Measurements from ENCODE around the gene ZNF740. TPM values are rescaled to one million over a fixed set of nuclear protein-coding genes. Genes with fewer than 3 reads are reported as not detected.

The ZNF740 gene
- total and polyA plus RNA-seq, 2 of the 8 experiments (the other 6 are each of a cell fraction or from before 2014, with no cell fraction given): 8.2 to 40.0 TPM

DNA sequence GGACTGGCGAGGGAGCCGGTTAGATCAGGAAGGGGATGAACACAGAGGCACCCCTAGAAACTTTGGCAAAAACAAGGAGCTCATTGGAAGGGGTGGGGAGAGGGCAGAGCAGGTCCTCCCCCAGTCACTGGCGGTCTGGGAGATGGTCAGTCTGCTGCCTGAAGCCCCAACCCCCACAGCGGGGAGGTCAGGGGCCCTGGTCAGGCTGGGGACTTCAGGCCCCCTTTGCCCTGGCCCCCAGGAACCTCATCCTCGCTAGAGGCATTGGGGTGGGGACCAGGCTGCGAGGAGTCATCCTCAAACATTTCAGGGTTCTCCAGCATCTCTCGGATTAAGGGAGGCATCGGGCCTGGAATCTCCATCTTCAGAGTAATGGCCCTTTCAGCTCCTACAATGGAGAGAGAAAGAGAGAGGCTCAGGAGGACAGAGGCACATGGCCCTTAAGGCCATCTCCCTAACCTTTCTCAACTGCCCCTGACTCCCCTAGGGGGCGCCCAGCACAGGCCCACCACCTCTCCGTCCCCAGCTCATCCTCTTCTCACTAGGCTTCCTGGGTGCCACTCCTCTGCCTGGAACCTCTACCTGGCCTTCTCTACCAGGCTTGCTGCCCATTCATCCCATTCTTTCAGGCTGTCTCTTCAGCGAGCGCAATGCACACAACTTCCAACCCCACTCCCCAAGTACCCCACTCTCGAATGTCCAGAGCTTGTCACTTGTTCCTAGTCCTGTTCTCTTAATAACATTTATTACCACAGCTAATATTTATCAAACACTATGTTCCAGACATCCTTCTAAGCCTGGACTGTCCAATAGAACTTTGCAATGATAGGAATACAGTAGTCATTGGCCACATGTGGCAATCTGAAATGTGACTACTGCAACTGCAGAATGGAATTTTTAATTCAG is 31.2 kb downstream of the ZNF740 start:
- Histone ChIP-seq H4K91ac (replicated peaks; ENCODE audit: insufficient read length, low read length) (no peak overlapping the region), H3K27ac (ENCODE audit: low read depth, low read length) (no peak overlapping the region), H2BK15ac (ENCODE audit: low read length) (no peak overlapping the region), H2BK20ac (ENCODE audit: low read length) (no peak overlapping the region), H3K79me1 (ENCODE audit: low read depth, low read length) (peaks cover 11% of the 10 kb centered on the region), H3K23ac (ENCODE audit: insufficient read length) (no peak overlapping the region), H2BK5ac (ENCODE audit: low read depth, low read length) (no peak overlapping the region), H3K36me3 (ENCODE audit: control insufficient read depth in 2 of 4, insufficient read depth in 4 of 4, low read length in 3 of 4) (peaks cover 20 to 45% (median 31%) of the 10 kb centered on the region in 4 experiments), H3K56ac (replicated peaks; ENCODE audit: insufficient read length, low read depth, low read length) (no peak overlapping the region), H3K14ac (ENCODE audit: insufficient read length) (no peak overlapping the region), H3K4ac (replicated peaks; ENCODE audit: insufficient read length, low read depth, low read length) (no peak overlapping the region), H3K9ac (replicated peaks in 1 of 4; ENCODE audit: extremely low read depth in 1 of 4, low read depth in 3 of 4, low read length in 3 of 4) (no peak overlapping the region), H3K79me2 (ENCODE audit: control insufficient read depth in 1 of 2, insufficient read depth in 2 of 2, low read length in 2 of 2) (peaks cover 12 to 15% of the 10 kb centered on the region in 2 experiments), H3K4me2 (ENCODE audit: insufficient read depth in 1 of 2, low read depth in 2 of 2, low read length in 2 of 2) (no peak overlapping the region), H4K8ac (ENCODE audit: extremely low read depth, insufficient read depth, low read length) (no peak overlapping the region), H3K27me3 (replicated peaks in 1 of 4; ENCODE audit: control insufficient read depth in 3 of 4, extremely low read depth in 1 of 4, insufficient read depth in 3 of 4, low read length in 3 of 4) (no peaks in the 10 kb centered on the region), H2BK120ac (replicated peaks; ENCODE audit: low read depth, low read length) (no peak overlapping the region), H2AK5ac (ENCODE audit: low read depth, low read length) (no peak overlapping the region), H3K4me1 (replicated peaks in 1 of 4; ENCODE audit: control insufficient read depth in 3 of 4, insufficient read depth in 4 of 4, low read length in 3 of 4) (peaks cover 20 to 32% (median 24%) of the 10 kb centered on the region in 4 experiments), H3K4me3 (ENCODE audit: extremely low read depth in 1 of 4, insufficient read depth in 2 of 4, low read depth in 3 of 4, low read length in 4 of 4) (no peak overlapping the region), H3K23me2 (ENCODE audit: low read depth, low read length) (peaks cover 5% of the 10 kb centered on the region; the same call in 1 of the 2 replicates), H3K18ac (ENCODE audit: extremely low read depth, low read length) (no peak overlapping the region), H2AFZ (ENCODE audit: low read length) (no peak overlapping the region), H4K5ac (ENCODE audit: insufficient read length, low read depth, low read length) (no peak overlapping the region), H3K9me3 (ENCODE audit: insufficient read depth in 2 of 2, low read depth in 1 of 2, low read length in 1 of 2) (no peaks in the 10 kb centered on the region), H4K20me1 (replicated peaks in 1 of 2; ENCODE audit: control insufficient read depth in 1 of 2, insufficient read depth in 2 of 2, low read length in 2 of 2) (peaks cover 2 to 4% of the 10 kb centered on the region in 2 experiments), H2BK12ac (ENCODE audit: low read depth, low read length) (no peak overlapping the region)
- no peak for FAIRE-seq
- 83% methylated on average over 13 of the region's 13 CpGs; no CpG with 5 or more reads in 1 of the 2 experiments for WGBS, 2 experiments (ENCODE audit: extremely low coverage in 1 of 2, insufficient coverage in 1 of 2, insufficient read length in 1 of 2, insufficient replicate concordance in 2 of 2, low coverage in 1 of 2, low lambda C conversion rate in 2 of 2, missing lambda C conversion rate in 1 of 2)
- CTCF ChIA-PET (ENCODE audit: partially characterized antibody): interaction anchor here (0.7 to 22.3 kb wide), 30 partner anchors 8 to 331 kb away, joined by 3 to 654 read pairs (median 5); partner anchors contain the start of genes AAAS, CSAD, EIF4B and ESPL1
- peak in 1 of 2 experiments; percentile 65 for DNase-seq (ENCODE audit: low read depth in 1 of 2, low spot score in 2 of 2)
- POLR2A ChIA-PET (ENCODE audit: partially characterized antibody): interaction anchor here (0.8 to 11.1 kb wide), 12 partner anchors 8 to 94 kb away, joined by 3 to 113 read pairs (median 4); partner anchors contain the start of genes ESPL1, MYG1 and PFDN5
- TF ChIP-seq EZH2 (IDR thresholded peaks at IDR 0.05; ENCODE audit: low read depth, low read length, severe bottlenecking) (no peak), JUND (IDR thresholded peaks at IDR 0.05; ENCODE audit: low read length) (no peak), KDM4A (IDR thresholded peaks at IDR 0.05; ENCODE audit: low read depth, low read length, severe bottlenecking) (no peak), RBBP5 (IDR thresholded peaks at IDR 0.05; ENCODE audit: borderline replicate concordance, low read depth, low read length) (no peak), RAD21 (IDR thresholded peaks at IDR 0.05 in 1 of 2, conservative IDR thresholded peaks at IDR 0.05 in 1 of 2; ENCODE audit: low read depth in 2 of 2, low read length in 2 of 2) (peak; percentile 58 to 69), SP2 (IDR thresholded peaks at IDR 0.05; ENCODE audit: low read length) (no peak), PHF8 (conservative IDR thresholded peaks at IDR 0.05; ENCODE audit: low read depth, low read length) (no peak), TCF12 (IDR thresholded peaks at IDR 0.05; ENCODE audit: low read depth, low read length) (no peak)
